ENCODE data around the gene ATOSA. TPM values are rescaled to one million over a fixed set of nuclear protein-coding genes. Genes with fewer than 3 reads are reported as not detected.

ATOSA gene
- total RNA-seq, 1 experiment from 2014 or later, result 4.7 TPM

- intact Hi-C loops (cut with micrococcal nuclease), result no loop called here
- ATAC-seq, result no peak
- RAD21 ChIA-PET (ENCODE audit: low non-redundant PET in 1 of 2, low total read pairs in 2 of 2, uncharacterized antibody in 2 of 2, unreplicated experiment in 2 of 2), result no interaction called here
- TF ChIP-seq REST (IDR thresholded peaks at IDR 0.05; ENCODE audit: low read depth) (no peak), CEBPB (IDR thresholded peaks at IDR 0.05; ENCODE audit: low read depth) (no peak), SIN3A (IDR thresholded peaks at IDR 0.05; ENCODE audit: low read depth) (no peak), FOSL1 (IDR thresholded peaks at IDR 0.05; ENCODE audit: low read depth) (no peak), EZH2phosphoT487 (IDR thresholded peaks at IDR 0.05; ENCODE audit: borderline replicate concordance) (no peak), ZNF274 (IDR thresholded peaks at IDR 0.05; ENCODE audit: low read depth, low read length) (no peak), EZH2 (IDR thresholded peaks at IDR 0.05) (no peak), ELF1 (IDR thresholded peaks at IDR 0.05; ENCODE audit: borderline replicate concordance, low read depth) (no peak), POLR2A (IDR thresholded peaks at IDR 0.05; ENCODE audit: borderline replicate concordance, extremely low read depth, insufficient read depth, insufficient read length) (no peak), CTCF (IDR thresholded peaks at IDR 0.05 in 2 of 3, conservative IDR thresholded peaks at IDR 0.05 in 1 of 3; ENCODE audit: borderline replicate concordance in 1 of 3, insufficient read depth in 1 of 3, low read depth in 2 of 3, low read length in 2 of 3) (no peak), SP1 (IDR thresholded peaks at IDR 0.05; ENCODE audit: low read depth) (no peak), RAD21 (IDR thresholded peaks at IDR 0.05; ENCODE audit: low read depth) (no peak), TCF7L2 (IDR thresholded peaks at IDR 0.05; ENCODE audit: borderline replicate concordance, extremely low read depth, insufficient read depth, insufficient read length) (no peak), JUND (IDR thresholded peaks at IDR 0.05) (no peak), ZFX (IDR thresholded peaks at IDR 0.05) (no peak), YY1 (IDR thresholded peaks at IDR 0.05; ENCODE audit: extremely low read depth, insufficient replicate concordance, low read depth, low read length) (no peak), ATF3 (IDR thresholded peaks at IDR 0.05) (no peak), POLR2AphosphoS5 (IDR thresholded peaks at IDR 0.05; ENCODE audit: low read depth, low read length) (no peak)
- TF ChIP-seq, protein P1, sequence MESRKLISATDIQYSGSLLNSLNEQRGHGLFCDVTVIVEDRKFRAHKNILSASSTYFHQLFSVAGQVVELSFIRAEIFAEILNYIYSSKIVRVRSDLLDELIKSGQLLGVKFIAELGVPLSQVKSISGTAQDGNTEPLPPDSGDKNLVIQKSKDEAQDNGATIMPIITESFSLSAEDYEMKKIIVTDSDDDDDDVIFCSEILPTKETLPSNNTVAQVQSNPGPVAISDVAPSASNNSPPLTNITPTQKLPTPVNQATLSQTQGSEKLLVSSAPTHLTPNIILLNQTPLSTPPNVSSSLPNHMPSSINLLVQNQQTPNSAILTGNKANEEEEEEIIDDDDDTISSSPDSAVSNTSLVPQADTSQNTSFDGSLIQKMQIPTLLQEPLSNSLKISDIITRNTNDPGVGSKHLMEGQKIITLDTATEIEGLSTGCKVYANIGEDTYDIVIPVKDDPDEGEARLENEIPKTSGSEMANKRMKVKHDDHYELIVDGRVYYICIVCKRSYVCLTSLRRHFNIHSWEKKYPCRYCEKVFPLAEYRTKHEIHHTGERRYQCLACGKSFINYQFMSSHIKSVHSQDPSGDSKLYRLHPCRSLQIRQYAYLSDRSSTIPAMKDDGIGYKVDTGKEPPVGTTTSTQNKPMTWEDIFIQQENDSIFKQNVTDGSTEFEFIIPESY (IDR thresholded peaks at IDR 0.05; ENCODE audit: extremely low read depth, insufficient replicate concordance, low read length), result no peak
- TF ChIP-seq, protein P2, sequence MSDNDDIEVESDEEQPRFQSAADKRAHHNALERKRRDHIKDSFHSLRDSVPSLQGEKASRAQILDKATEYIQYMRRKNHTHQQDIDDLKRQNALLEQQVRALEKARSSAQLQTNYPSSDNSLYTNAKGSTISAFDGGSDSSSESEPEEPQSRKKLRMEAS (IDR thresholded peaks at IDR 0.05), result no peak
- Histone ChIP-seq H3K4me1 (ENCODE audit: control insufficient read depth in 1 of 2, insufficient read depth in 2 of 2, low read length in 2 of 2) (no peaks in the 10 kb centered on the region), H3K27me3 (ENCODE audit: insufficient read depth, low read length) (no peaks in the 10 kb centered on the region), H2AFZ (ENCODE audit: low read depth, low read length, poor library complexity, severe bottlenecking) (no peak overlapping the region), H3K27ac (ENCODE audit: low read depth, low read length) (no peak overlapping the region), H3K9me2 (ENCODE audit: insufficient read depth) (no peaks in the 10 kb centered on the region), H3K9me3 (ENCODE audit: control insufficient read depth in 1 of 2, insufficient read depth in 1 of 2, low read depth in 1 of 2, low read length in 2 of 2) (no peaks in the 10 kb centered on the region), H3K4me2 (ENCODE audit: low read length) (no peak overlapping the region), H3K36me3 (ENCODE audit: control insufficient read depth in 1 of 2, insufficient read depth in 2 of 2, low read length in 2 of 2) (no peaks in the 10 kb centered on the region), H4K20me1 (ENCODE audit: insufficient read depth) (no peaks in the 10 kb centered on the region), H3K79me2 (ENCODE audit: insufficient read depth, low read length) (no peaks in the 10 kb centered on the region), H3K4me3 (replicated peaks in 1 of 2; ENCODE audit: low read depth in 1 of 2, low read length in 2 of 2) (no peak overlapping the region), H3K9ac (ENCODE audit: low read length) (no peak overlapping the region)
- POLR2A ChIA-PET, result no interaction called here
- CTCF ChIA-PET, result no interaction called here
- no TSS peak for BruUV-seq (replicated peaks)
- DNase-seq (ENCODE audit: low read depth, low spot score), result no peak
These were observed 39.4 kb upstream of the ATOSA start for GRCh38 chr15:52718551-52718950.
